Esophagus (tissue), 2 donors: ENCODE data around the gene SF3B1. TPM values are rescaled to one million over a fixed set of nuclear protein-coding genes. Genes with fewer than 3 reads are reported as not detected.
"Not testable (repeated sequence)": the region's sequence is repeated elsewhere in the genome, so short reads cannot be mapped to it uniquely, and the experiment has no call there.

Experiments
- H3K27ac ChIP-seq, 2 donors: one replicate each; pipeline ENCODE4 v1.5.1; 2013; ENCODE audit warnings: low read depth in 2 of 2, mild to moderate bottlenecking in 2 of 2, inconsistent platforms in 1 of 2, low read length in 1 of 2, moderate library complexity in 1 of 2
- H3K27me3 ChIP-seq, 2 donors: one replicate each; pipeline ENCODE4 v1.6.1; 2013; ENCODE audit warnings: low read length in 2 of 2, control low read depth in 1 of 2, mild to moderate bottlenecking in 1 of 2; ENCODE audit not compliant: insufficient read depth in 2 of 2, control insufficient read depth in 1 of 2
- H3K36me3 ChIP-seq, 2 donors: one replicate each; pipeline ENCODE4 v1.6.1; 2013; ENCODE audit warnings: low read length in 1 of 2; ENCODE audit not compliant: control insufficient read depth in 2 of 2, insufficient read depth in 2 of 2
- H3K4me1 ChIP-seq, 2 donors: one replicate each; pipeline ENCODE4 v1.6.1; 2013; ENCODE audit warnings: low read length in 1 of 2; ENCODE audit not compliant: control insufficient read depth in 2 of 2, insufficient read depth in 2 of 2
- H3K4me3 ChIP-seq, 2 donors: one replicate each; pipeline ENCODE4 v1.5.1; 2013; ENCODE audit warnings: low read length in 2 of 2, mild to moderate bottlenecking in 2 of 2, low read depth in 1 of 2, moderate library complexity in 1 of 2
- H3K9me3 ChIP-seq, 2 donors: one replicate each; pipeline ENCODE4 v1.6.1; 2013; ENCODE audit warnings: mild to moderate bottlenecking in 2 of 2, low read depth in 1 of 2, low read length in 1 of 2, moderate library complexity in 1 of 2; ENCODE audit not compliant: control insufficient read depth in 2 of 2, insufficient read depth in 1 of 2
- WGBS, 2 donors: extraction: QIAGEN DNeasy Blood & Tissue Kit; methylation state at CpG; one replicate each; pipeline ENCODE4 v1.1.7; 2013; 5-methylcytosine and 5-hydroxymethylcytosine counted together
- polyA plus RNA-seq, 2 donors: library from polyadenylated mRNA; stranded (reverse); fragments of 200-250 nt; gene quantifications; one replicate each; pipeline ENCODE4 v1.2.3, GENCODE V29; 2013
- donor health status: healthy with polysubstance abuse.
- donor health status: Bipolar disorder and iron deficiency.

The SF3B1 gene
- polyA plus RNA-seq, 2 donors, result 120 to 231 TPM

- H3K4me1 ChIP-seq, result no peaks in the 10 kb centered on the region
- 72 to 76% methylated on average over 3 of the region's 3 CpGs for WGBS, 2 donors
- no peaks in the 10 kb centered on the region for H3K27me3 ChIP-seq
- no peak overlapping the region for H3K27ac ChIP-seq
- H3K36me3 ChIP-seq, result no peaks in the 10 kb centered on the region
- H3K9me3 ChIP-seq, result no peaks in the 10 kb centered on the region
- H3K4me3 ChIP-seq, result no peak overlapping the region
Measured at GRCh38 chr2:197353393-197354168, 81.2 kb downstream of the SF3B1 start.

- Histone ChIP-seq H3K4me1 (no peaks in the 10 kb centered on the region), H3K27ac (no peak overlapping the region), H3K36me3 (no peaks in the 10 kb centered on the region), H3K27me3 (no peaks in the 10 kb centered on the region), H3K4me3 (no peak overlapping the region), H3K9me3 (no peaks in the 10 kb centered on the region)
- 87 to 96% methylated on average over 2 of the region's 2 CpGs for WGBS, 2 donors
Measured at GRCh38 chr2:197349699-197350098, 85.1 kb downstream of the SF3B1 start.

GRCh38 chr2:197348721-197349360 is 86.0 kb downstream of the SF3B1 start:
- WGBS, 2 donors, result 59 to 62% methylated on average over 5 of the region's 5 CpGs
- Histone ChIP-seq H3K4me3 (no peak overlapping the region), H3K4me1 (no peaks in the 10 kb centered on the region), H3K27me3 (no peaks in the 10 kb centered on the region), H3K36me3 (no peaks in the 10 kb centered on the region), H3K27ac (no peak overlapping the region), H3K9me3 (no peaks in the 10 kb centered on the region)

GRCh38 chr2:197345846-197346370 is 88.9 kb downstream of the SF3B1 start:
- 82 to 89% methylated on average over 5 of the region's 5 CpGs for WGBS, 2 donors
- H3K4me3 ChIP-seq, result no peak overlapping the region
- H3K27ac ChIP-seq, result no peak overlapping the region
- H3K36me3 ChIP-seq, result no peaks in the 10 kb centered on the region
- no peaks in the 10 kb centered on the region for H3K27me3 ChIP-seq
- H3K9me3 ChIP-seq, result no peaks in the 10 kb centered on the region
- no peaks in the 10 kb centered on the region for H3K4me1 ChIP-seq

- not testable (repeated sequence) for H3K4me3 ChIP-seq, H3K36me3 ChIP-seq, H3K27me3 ChIP-seq, H3K9me3 ChIP-seq, H3K4me1 ChIP-seq, H3K27ac ChIP-seq
- 78 to 81% methylated on average over 5 of the region's 5 CpGs for WGBS, 2 donors
Measured at GRCh38 chr2:197343968-197344367, 90.9 kb downstream of the SF3B1 start.

GRCh38 chr2:197340591-197340990 is 94.2 kb downstream of the SF3B1 start:
- Histone ChIP-seq H3K4me1 (no peaks in the 10 kb centered on the region), H3K36me3 (no peaks in the 10 kb centered on the region), H3K9me3 (no peaks in the 10 kb centered on the region), H3K27me3 (no peaks in the 10 kb centered on the region), H3K4me3 (no peak overlapping the region), H3K27ac (no peak overlapping the region)
- WGBS, 2 donors, result 89 to 93% methylated on average over 5 of the region's 5 CpGs

Other genes with a start within 250 kb of the SF3B1 start
- gene ANKRD44, start 124.2 kb downstream of the SF3B1 start, polyA plus RNA-seq, result 1 to 10 TPM; 1.1 to 1.5 TPM
- 10 to 100 TPM; 10.6 to 12.0 TPM for gene COQ10B, start 18.5 kb upstream of the SF3B1 start, polyA plus RNA-seq
- gene HSPD1, start 64.8 kb upstream of the SF3B1 start, polyA plus RNA-seq, result 100 to 1,000 TPM in 1 of 2 donors, 10 to 100 TPM in 1; 75.0 to 120 TPM
- 100 to 1,000 TPM; 149 to 216 TPM for gene HSPE1, start 65.4 kb upstream of the SF3B1 start, polyA plus RNA-seq
- gene MOB4, start 81.0 kb upstream of the SF3B1 start, polyA plus RNA-seq, result 10 to 100 TPM; 26.4 to 33.2 TPM
- gene RFTN2, start 240.6 kb upstream of the SF3B1 start, polyA plus RNA-seq, result under 1 TPM; 0.24 to 0.38 TPM